RPMI8226 (cell line): ENCODE measurements around the gene SARS2.
"Not testable (repeated sequence)": the region's sequence is repeated elsewhere in the genome, so short reads cannot be mapped to it uniquely, and the experiment has no call there.

Experiments
- DNase-seq: peaks from one replicate; pipeline ENCODE4 v3.0.0-alpha.2; 2015

Gene SARS2

DNA sequence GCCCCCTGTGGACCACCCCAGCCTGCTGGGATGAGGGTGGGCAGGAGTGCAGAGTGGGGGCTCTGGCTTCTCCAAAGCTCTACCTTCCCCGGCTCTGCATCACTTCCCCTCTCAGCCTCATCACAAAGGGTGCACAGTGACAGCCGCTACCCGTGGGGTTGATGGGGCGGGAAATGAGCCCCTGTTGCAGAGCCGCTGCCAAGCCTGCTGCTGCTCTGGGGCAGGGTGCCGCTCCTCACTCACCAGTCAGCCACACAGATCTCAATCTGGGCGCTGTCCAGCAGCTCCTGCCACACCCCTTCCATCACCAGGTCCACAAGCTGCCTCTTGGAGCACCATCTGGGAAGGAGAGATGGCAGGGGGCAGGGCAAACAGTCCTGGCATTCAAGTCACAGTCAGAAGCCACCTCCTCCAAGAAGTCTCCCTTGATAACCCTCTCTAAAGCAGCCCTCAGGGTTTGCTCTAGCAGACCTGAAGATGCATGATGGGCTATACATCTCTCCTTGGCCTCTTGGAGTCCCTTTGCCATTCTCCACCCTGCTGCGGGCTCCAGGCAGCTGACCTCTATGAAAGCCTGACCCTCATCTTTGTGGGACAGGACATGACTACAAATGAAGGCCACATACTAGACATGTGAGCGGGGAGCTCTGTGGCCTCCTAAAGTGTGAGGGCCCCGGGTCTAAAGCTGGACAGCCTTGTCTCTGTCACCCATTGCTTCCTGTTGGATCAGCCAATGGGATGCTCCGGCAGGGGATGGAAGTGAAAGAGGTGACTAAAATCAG lies 15.9 kb upstream of the SARS2 start:
- DNase-seq: no peak

DNA sequence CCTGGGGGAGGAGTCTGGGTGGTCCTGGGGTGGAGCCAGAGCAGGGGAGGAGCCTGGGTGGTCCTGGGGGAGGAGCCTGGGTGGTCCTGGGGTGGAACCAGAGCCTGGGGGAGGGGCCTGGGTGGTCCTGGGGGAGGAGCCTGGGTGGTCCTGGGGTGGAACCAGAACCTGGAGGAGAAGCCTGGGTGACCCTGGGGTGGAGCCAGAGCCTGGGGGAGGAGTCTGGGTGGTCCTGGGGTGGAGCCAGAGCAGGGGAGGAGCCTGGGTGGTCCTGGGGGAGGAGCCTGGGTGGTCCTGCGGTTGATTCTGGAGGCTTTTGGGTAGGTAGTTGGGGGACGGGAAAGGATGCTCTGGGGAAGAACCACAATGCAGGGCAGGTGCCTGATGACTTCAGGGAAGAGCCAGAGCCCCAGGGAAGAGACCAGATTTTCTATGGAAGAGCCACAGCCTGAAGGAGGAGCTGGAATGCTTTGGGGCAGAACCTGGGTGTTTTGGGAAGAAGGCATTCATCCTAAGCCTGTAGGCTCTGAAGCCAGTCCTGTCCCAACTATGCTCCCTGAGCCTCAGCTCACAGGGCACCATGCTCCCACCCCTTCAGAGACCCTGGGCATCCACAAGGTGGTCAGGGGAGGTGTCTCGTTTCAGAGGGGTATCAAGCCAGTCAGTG lies 15.1 kb upstream of the SARS2 start:
- DNase-seq: no peak

DNA sequence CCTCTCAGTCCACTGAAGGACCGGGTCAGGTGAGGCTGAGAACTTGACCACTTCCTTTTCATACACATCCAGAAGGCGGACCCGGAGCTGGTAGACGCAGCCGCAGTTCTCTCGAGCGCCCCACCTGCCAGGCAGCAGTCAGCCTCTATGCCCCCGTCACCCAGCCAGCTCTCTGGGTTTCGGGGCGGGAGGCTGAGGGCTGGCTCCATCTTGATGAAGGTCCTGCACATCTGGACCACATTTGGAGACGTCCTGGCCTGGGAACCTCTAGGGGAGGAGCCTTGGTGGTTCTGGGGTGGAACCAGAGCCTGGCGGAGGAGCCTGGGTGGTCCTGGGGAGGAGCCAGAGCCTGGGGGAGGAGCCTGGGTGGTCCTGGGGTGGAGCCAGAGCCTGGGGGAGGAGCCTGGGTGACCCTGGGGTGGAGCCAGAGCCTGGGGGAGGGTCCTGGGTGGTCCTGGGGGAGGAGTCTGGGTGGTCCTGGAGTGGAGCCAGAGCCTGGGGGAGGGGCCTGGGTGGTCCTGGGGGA lies 14.5 kb upstream of the SARS2 start:
- no peak for DNase-seq

DNA sequence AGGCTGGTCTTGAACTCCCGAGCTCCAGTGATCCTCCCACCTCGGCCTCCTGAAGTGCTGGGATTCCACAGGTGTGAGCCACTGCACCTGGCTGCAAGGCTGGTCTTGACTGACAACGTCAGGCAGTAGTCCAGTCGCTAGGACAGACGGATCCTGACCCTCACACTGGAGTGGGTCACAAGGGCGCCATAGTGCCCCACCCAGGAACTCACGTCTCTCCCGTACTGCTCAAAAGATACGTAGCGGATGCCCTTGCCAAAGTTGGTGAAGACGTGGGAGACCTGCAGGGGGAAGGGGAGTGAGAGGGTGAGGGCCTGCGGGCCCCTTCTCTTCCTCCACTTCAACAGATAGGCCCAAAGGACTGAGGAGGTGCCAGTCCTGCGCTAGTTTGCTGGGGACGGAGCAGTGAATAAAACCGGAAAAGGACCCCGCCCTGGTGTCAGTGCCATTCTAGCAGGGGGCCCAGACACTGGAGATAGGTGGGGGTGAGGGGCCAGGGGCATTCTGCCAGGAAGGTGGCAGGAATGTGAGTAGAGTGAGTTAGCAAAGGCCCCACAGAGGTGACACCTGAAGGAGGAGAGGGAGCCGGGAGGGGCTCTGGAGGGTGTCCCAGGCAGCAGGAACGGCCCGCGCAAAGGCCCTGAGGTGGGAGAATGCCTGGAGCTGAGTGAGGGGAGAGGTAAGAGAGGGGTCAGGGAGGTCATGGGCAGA lies 12.1 kb upstream of the SARS2 start:
- DNase-seq: no peak

- no peak for DNase-seq
Measured at GRCh38 chr19:38941979-38942378, 11.4 kb upstream of the SARS2 start.

- DNase-seq: not testable (repeated sequence)
Measured at GRCh38 chr19:38941466-38941865, 10.9 kb upstream of the SARS2 start.

DNA sequence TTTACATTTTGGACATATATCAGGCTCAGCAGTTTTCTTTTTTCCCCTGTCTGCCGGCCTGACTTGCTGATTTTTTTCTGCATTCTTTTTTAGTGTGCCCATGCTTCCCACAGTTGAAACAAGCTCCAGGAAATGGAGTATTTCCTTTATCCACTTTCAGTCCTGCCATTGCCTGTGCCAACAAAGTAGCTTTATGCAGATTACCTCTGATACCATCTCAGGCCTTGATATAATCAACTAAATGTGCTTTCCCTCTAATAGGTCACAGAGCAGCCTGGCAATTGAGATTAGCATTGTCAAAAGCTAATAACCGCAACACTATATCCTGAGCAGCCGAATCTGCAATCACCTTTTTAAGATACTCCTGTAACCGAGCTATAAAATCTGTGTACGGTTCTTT lies 9.4 kb upstream of the SARS2 start:
- DNase-seq: no peak

GRCh38 chr19:38933544-38933943 lies 3.0 kb upstream of the SARS2 start:
- no peak for DNase-seq

DNA sequence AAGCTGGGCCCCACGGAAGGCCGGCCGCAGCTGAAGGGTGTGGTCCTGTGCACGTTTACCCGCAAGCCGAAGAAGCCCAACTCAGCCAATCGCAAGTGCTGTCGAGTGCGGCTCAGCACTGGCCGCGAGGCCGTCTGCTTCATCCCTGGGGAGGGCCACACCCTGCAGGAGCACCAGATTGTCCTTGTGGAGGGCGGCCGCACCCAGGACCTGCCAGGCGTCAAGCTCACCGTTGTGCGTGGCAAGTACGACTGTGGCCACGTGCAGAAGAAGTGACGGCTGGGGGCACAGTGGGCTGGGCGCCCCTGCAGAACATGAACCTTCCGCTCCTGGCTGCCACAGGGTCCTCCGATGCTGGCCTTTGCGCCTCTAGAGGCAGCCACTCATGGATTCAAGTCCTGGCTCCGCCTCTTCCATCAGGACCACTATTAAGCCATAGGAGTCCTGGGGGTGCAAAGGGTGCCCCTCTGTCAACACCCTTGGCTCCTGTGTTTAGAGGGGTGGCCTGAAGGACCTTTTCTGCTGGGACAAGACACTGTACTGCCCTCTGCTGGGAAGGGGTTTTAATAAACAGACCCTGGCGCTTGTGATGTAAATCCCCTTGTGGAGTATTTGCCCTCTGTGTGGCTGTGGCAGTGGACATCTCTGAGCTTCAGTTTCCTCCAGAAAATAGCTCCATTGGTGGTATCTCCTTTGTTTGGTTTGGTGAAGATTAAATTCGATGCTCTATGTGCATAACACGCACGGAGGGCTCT lies 2.0 kb upstream of the SARS2 start:
- DNase-seq: no peak

GRCh38 chr19:38931521-38931793 lies 894 bp upstream of the SARS2 start:
- no peak for DNase-seq

- peak; percentile 97 for DNase-seq
Measured at GRCh38 chr19:38930776-38931520, 385 bp upstream of the SARS2 start, which contains the start of gene MRPS12. Gene MRPS12 (plus strand): TSS chr19:38930944. CDS start chr19:38931295, 351 bp downstream.

- DNase-seq: no peak
Measured at GRCh38 chr19:38928391-38929001, 2.1 kb downstream of the SARS2 start.

- DNase-seq: no peak
Measured at GRCh38 chr19:38924388-38924787, 6.2 kb downstream of the SARS2 start.

DNA sequence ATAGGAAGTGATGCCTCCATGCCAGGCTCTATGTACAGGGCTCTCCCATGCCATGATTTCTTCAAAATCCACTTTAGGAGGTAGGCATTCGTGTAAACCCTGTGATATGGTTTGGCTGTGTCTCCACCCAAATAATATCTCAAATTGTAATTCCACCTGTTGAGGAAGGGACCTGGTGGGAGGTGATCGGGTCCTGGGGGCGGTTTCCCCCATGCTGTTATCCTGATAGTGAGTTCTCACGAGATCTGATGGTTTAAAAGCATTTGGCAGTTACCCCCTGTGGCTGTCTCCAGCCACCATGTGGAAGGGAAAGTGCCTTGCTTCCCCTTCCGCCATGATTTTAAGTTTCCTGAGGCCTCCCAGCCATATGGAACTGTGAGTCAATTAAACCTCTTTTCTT lies 8.1 kb downstream of the SARS2 start:
- no peak for DNase-seq

GRCh38 chr19:38921420-38922274 lies 8.9 kb downstream of the SARS2 start:
- DNase-seq: no peak

GRCh38 chr19:38920602-38921419 lies 9.8 kb downstream of the SARS2 start:
- no peak for DNase-seq

DNA sequence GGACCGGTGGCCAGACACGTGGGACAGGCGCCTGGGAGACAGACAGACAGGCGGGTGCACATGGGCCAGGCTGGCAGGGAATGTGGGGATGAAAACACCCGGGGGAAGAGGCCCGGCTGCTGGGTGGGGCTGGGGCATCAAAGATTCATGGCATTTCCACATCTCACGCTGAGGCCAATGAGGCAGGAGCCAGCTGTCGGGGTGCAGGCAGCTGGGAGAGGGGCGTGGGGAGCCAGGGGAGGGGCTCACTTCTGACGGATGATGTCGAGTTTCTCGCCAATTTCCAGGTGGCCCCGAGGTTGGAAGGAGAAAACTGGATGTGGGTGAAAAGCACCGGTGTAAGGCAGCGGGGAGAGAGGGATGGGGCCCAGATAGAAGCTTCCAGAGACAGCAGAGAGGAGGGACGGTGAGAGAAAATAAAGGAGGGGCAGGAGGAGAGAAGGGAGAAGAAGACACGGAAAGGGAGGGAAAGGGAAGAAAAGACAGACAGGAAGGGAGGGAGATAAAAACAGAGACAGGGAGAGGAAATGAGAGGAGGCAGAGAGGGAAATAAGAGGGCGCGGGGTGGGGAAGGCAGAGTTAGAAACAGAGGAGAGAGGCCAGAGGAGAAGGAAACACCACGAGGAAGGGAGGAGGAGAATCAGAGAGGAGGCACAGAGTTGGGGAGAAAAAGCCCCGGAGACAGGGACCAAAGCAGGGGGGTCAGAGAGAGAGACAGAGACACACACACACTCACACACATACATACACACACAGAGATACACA lies 10.5 kb downstream of the SARS2 start:
- DNase-seq: no peak

DNA sequence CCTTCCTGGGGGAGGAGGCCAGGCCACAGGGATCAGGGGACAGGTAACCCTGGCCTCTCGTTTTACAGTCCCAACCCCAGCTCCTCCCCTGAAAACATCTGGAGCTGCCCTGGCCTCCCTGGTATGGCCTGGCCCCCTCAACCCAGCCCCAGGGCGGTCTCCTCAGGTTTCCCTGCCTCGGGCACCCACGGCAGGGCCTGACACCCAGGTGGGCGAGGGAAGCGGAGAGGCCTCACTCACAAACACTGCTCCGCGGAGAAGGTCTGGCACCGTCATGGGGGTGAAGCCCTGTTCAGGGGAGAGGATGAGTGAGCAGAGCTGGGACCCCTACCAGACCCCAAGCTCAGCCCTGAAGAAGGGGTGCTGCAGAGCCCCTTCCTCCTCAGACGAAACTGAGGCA lies 12.0 kb downstream of the SARS2 start:
- no peak for DNase-seq

- DNase-seq: peak; percentile 20
Measured at GRCh38 chr19:38917921-38918491, 12.6 kb downstream of the SARS2 start.
